Panc1 (cell line): Measurements from ENCODE around the gene BACH2.

Source experiments
- CTCF ChIP-seq: fragments of 450-650 bp; IDR thresholded peaks from 2 replicates; pipeline ENCODE4 v1.5.1; 2017; ENCODE audit warnings: mild to moderate bottlenecking
- POLR2AphosphoS5 ChIP-seq: IDR thresholded peaks from 2 replicates; pipeline ENCODE4 v1.6.1; 2012; ENCODE audit warnings: mild to moderate bottlenecking, low read depth, low read length, moderate library complexity
- REST ChIP-seq, 2 experiments: IDR thresholded peaks; 2 replicates each; pipeline ENCODE4 v1.6.1; 2011 to 2012; ENCODE audit warnings: low read depth in 2 of 2, control low read depth in 1 of 2, low read length in 1 of 2, mild to moderate bottlenecking in 1 of 2, moderate library complexity in 1 of 2; ENCODE audit not compliant: insufficient read depth in 1 of 2

GRCh38 chr6:90303039-90303438, 6.4 kb upstream of the BACH2 start:
- no peak for TF ChIP-seq POLR2AphosphoS5
- TF ChIP-seq CTCF, result no peak
- TF ChIP-seq REST (IDR thresholded peaks at IDR 0.05; ENCODE audit: insufficient read depth in 1 of 2, low read depth in 2 of 2, low read length in 1 of 2), result no peak
